ENCODE measurements around the gene OR2S2. TPM values are rescaled to one million over a fixed set of nuclear protein-coding genes. Genes with fewer than 3 reads are reported as not detected.

OR2S2 gene
- total RNA-seq, 2 donors from 2014 or later = not detected

DNA sequence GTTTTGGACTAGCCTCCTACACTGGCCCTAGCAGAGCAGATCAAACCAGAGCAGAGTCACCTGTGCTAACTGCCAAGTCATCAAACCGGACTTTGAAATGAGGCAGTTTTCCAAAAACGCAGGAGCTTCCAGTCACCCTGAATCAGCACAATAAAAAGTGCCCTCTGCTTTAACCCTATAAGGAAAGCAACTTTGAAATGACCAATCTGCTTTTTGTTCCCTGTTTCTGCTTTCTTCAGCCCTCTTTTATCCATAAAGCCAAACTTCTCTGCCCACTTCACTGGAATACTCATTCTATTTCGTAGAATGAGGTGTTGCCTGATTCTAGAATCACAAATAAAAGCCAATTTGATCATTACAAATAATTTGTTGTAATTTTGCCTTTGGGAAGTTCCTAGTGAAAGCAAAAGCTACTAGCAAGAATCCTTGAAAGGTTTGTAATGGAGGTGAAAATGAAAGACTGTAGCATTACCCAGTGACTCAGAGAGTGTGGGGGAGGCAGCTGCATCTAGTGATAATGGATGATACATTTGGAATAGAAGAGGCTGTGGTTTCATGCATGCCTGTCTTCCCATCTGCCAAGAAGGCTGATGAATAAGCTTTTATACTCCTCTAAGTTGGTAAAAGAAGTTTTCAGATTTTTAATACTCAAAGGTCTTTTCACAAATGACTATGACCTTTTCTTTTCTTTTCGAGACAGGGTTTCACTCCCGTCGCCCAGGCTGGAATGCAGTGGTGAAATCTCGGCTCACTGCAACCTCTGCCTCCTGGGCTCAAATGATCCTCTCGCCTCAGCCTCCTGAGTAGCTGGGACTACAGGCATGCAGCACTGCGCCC is 33.8 kb downstream of the OR2S2 start:
- intact Hi-C loops (cut with DNase I) = no loop called here
- Histone ChIP-seq H3K4me1 (peaks cover 8% of the 10 kb centered on the region), H3K36me3 (replicated peaks in 1 of 2; ENCODE audit: insufficient read depth in 1 of 2, low read depth in 2 of 2) (no peaks in the 10 kb centered on the region), H3K27ac (peak overlapping the region in 1 of 4 donors; percentile 15), H3K27me3 (no peaks in the 10 kb centered on the region), H3K4me3 (no peak overlapping the region), H3K9me3 (no peaks in the 10 kb centered on the region)
- ATAC-seq = peak; percentile 52
- 65% methylated on average over 9 of the region's 9 CpGs for WGBS, 2 donors
- TF ChIP-seq POLR2A (IDR thresholded peaks at IDR 0.05) = no peak
- TF ChIP-seq, protein P1, sequence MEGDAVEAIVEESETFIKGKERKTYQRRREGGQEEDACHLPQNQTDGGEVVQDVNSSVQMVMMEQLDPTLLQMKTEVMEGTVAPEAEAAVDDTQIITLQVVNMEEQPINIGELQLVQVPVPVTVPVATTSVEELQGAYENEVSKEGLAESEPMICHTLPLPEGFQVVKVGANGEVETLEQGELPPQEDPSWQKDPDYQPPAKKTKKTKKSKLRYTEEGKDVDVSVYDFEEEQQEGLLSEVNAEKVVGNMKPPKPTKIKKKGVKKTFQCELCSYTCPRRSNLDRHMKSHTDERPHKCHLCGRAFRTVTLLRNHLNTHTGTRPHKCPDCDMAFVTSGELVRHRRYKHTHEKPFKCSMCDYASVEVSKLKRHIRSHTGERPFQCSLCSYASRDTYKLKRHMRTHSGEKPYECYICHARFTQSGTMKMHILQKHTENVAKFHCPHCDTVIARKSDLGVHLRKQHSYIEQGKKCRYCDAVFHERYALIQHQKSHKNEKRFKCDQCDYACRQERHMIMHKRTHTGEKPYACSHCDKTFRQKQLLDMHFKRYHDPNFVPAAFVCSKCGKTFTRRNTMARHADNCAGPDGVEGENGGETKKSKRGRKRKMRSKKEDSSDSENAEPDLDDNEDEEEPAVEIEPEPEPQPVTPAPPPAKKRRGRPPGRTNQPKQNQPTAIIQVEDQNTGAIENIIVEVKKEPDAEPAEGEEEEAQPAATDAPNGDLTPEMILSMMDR (IDR thresholded peaks at IDR 0.05) = no peak
- no peak for DNase-seq

DNA sequence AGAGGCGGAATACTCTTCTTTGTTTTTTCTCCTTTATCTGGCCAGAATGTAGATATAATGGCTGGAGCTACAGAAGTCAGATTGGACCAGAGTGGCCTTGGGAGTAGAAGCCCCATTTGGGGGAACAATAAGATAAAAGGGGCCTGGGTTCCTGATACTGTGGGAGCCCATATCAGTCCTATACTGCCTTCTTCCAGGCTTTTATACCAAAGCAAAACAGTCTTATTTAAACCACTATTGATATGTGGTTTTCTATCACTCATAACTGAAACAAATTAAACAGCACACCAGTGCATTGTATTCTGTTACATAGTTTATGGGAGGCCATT is 34.4 kb downstream of the OR2S2 start:
- intact Hi-C loops (cut with DNase I) = no loop called here
- Histone ChIP-seq H3K27me3 (no peaks in the 10 kb centered on the region), H3K36me3 (replicated peaks in 1 of 2; ENCODE audit: insufficient read depth in 1 of 2, low read depth in 2 of 2) (no peaks in the 10 kb centered on the region), H3K4me1 (peaks cover 8% of the 10 kb centered on the region), H3K27ac (no peak overlapping the region), H3K9me3 (no peaks in the 10 kb centered on the region), H3K4me3 (no peak overlapping the region)
- 67 to 85% methylated on average over 1 of the region's 1 CpG for WGBS, 2 donors
- ATAC-seq (no peak), DNase-seq (no peak)
- TF ChIP-seq POLR2A (IDR thresholded peaks at IDR 0.05) = no peak
- TF ChIP-seq, protein P1 (IDR thresholded peaks at IDR 0.05) = no peak

DNA sequence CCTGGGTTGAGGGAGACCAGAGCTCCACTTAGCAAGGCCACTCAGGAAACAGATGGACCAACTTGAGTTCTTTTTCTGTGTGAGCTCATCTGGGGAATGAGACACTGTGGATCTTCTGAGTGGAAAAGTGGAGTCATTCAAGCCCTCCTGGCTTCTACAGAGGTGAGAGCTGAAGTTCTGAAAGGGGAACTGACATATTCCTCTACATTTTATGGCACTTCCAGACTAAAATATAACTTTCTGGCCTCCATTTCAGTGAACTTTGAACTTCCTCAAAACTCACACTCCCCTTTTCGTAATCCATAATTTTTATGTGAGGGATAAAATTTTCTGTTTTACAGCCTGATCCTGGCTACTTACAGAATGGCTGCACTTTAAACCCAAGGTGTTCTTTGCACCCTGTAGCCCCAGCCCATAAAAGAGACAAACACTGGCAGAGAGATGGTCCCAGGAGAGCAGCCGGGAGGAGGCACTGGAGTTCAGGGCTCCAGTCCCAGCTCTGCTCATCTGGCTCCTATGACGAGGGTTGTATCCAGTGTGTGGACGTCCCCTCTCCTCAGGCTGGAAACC is 37.8 kb downstream of the OR2S2 start:
- ATAC-seq (no peak), DNase-seq (no peak)
- no peaks in the 10 kb centered on the region for H3K27me3 ChIP-seq
- peak overlapping the region in 1 of 4 donors; percentile 10 for H3K27ac ChIP-seq
- no peak for TF ChIP-seq POLR2A (IDR thresholded peaks at IDR 0.05)
- TF ChIP-seq, protein P1 (IDR thresholded peaks at IDR 0.05) = no peak
- H3K4me3 ChIP-seq = no peak overlapping the region
- H3K36me3 ChIP-seq (replicated peaks in 1 of 2; ENCODE audit: insufficient read depth in 1 of 2, low read depth in 2 of 2) = no peaks in the 10 kb centered on the region
- WGBS, 2 donors = 82 to 83% methylated on average over 4 of the region's 4 CpGs
- intact Hi-C loops (cut with DNase I) = no loop called here
- peaks cover 8% of the 10 kb centered on the region for H3K4me1 ChIP-seq
- H3K9me3 ChIP-seq = no peaks in the 10 kb centered on the region

DNA sequence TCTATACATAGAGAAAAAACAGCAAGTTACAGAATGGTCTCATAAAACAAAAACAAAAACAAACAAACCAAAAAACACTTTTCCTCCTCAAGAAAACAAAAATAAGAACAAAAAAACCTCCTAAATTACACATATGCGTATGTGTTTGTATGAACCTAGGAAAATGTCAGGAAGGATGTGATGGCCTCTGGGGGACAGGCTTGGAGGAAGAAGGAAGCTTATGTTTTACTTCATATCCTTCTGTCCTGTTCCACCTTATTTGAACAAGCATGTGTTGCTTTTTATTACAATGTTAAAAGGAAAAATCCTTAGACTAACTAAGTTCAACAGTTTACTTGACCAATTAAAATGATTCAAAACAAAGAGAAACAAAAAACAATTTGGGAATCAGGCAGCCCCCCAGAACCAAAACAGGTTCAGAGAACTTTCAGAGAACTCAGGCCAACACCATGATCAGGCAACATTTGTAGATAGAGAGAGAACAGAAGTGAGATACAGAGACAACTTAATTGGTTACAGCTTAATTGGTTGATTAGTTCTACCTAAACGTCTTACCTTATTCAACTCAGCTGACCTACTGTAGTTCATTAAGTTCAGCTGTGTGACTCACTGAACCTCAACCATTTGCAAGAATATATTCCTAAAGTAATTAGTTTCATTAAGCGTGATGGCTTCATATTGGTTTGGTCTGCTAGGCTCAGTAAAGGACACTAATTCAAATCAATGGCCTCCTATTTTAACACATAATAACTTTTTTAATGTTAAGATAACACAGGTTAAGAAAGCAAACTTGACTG is 38.5 kb downstream of the OR2S2 start:
- H3K27ac ChIP-seq = peak overlapping the region in 1 of 4 donors; percentile 10
- DNase-seq (no peak), ATAC-seq (no peak)
- H3K36me3 ChIP-seq (replicated peaks in 1 of 2; ENCODE audit: insufficient read depth in 1 of 2, low read depth in 2 of 2) = no peaks in the 10 kb centered on the region
- no peak for TF ChIP-seq POLR2A (IDR thresholded peaks at IDR 0.05)
- TF ChIP-seq, protein P1 (IDR thresholded peaks at IDR 0.05) = no peak
- no peak overlapping the region for H3K4me3 ChIP-seq
- peaks cover 13% of the 10 kb centered on the region for H3K4me1 ChIP-seq
- intact Hi-C loops (cut with DNase I) = no loop called here
- H3K27me3 ChIP-seq = no peaks in the 10 kb centered on the region
- 80 to 85% methylated on average over 3 of the region's 3 CpGs for WGBS, 2 donors
- H3K9me3 ChIP-seq = no peaks in the 10 kb centered on the region
